Subcutaneous abdominal adipose tissue (tissue), 5 donors: Measurements from ENCODE around the gene SHB.

Experiments used
- H3K27ac ChIP-seq: one replicate; pipeline ENCODE4 v1.7.0; 2013; ENCODE audit warnings: low read depth, mild to moderate bottlenecking, inconsistent platforms, low read length, moderate library complexity
- H3K27me3 ChIP-seq, 5 donors: one replicate each; pipeline ENCODE4 v1.7.0; 2013; ENCODE audit warnings: low read length in 5 of 5, inconsistent platforms in 1 of 5; ENCODE audit not compliant: control insufficient read depth in 5 of 5, insufficient read depth in 4 of 5
- H3K36me3 ChIP-seq, 5 donors: one replicate each; pipeline ENCODE4 v1.7.0; 2013; ENCODE audit warnings: low read length in 5 of 5; ENCODE audit not compliant: control insufficient read depth in 5 of 5, insufficient read depth in 5 of 5
- H3K4me1 ChIP-seq, 5 donors: one replicate each; pipeline ENCODE4 v1.7.0; 2013; ENCODE audit warnings: low read length in 5 of 5, mild to moderate bottlenecking in 3 of 5, moderate library complexity in 1 of 5; ENCODE audit not compliant: control insufficient read depth in 5 of 5, insufficient read depth in 5 of 5
- H3K4me3 ChIP-seq, 5 donors: one replicate each; pipeline ENCODE4 v1.7.0; 2013; ENCODE audit warnings: low read length in 5 of 5, low read depth in 1 of 5
- H3K9ac ChIP-seq, 5 donors: one replicate each; pipeline ENCODE4 v1.7.0; 2013; ENCODE audit warnings: low read length in 5 of 5, mild to moderate bottlenecking in 4 of 5, moderate library complexity in 3 of 5
- H3K9me3 ChIP-seq, 5 donors: one replicate each; pipeline ENCODE4 v1.7.0; 2013; ENCODE audit warnings: low read length in 5 of 5; ENCODE audit not compliant: control insufficient read depth in 5 of 5
- donor health status: healthy.
- donor health status: healthy.
- donor health status: healthy.
- donor health status: healthy.
- donor health status: healthy.

SHB gene

DNA sequence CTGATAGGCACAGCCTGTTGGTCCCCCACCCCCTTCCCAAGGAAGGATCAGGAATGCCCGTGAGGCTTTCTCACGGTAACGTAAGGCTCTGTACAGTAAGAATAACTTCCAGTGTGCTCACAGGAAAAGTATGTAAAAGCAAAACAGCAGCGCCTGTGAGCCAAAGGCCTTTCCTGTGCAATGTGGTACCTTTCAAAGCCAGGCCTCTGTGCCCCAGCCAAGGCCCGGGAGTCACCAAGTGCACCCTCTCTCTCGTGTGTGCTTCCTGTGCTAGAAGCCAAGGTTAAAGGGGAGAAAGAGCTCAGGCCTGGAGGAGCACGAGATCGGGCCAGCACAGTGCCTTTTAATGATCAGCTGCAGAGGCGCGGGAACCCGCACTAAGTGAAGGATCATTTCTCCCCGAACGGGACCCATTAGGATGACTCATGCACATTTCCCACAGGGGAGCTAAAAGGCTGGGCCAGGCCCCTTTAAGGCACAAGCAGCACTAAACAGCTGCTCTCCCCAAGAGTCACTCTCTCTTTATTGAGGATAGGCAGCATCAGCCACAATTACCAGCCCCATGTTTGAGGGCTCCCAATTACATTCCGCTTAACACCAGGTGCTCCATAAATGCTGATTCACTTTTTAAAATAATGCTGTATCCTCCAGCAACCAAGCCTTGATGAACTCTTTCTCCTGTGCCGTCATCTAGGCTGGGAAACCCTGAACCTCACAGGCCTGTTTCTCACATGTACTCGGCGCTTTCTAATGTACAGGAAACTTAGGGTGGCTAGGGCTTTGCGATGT, 42.8 kb downstream of the SHB start:
- no peaks in the 10 kb centered on the region for H3K27me3 ChIP-seq
- H3K9me3 ChIP-seq = no peaks in the 10 kb centered on the region
- no peak overlapping the region for H3K4me3 ChIP-seq
- H3K9ac ChIP-seq = peak overlapping the region in 3 of 5 donors; percentile 20 to 45 (median 38)
- peaks cover 22 to 70% (median 47%) of the 10 kb centered on the region in 5 donors for H3K4me1 ChIP-seq
- peak overlapping the region; percentile 78 for H3K27ac ChIP-seq
- H3K36me3 ChIP-seq = peaks cover 0 to 11% (median 0%) of the 10 kb centered on the region in 5 donors

DNA sequence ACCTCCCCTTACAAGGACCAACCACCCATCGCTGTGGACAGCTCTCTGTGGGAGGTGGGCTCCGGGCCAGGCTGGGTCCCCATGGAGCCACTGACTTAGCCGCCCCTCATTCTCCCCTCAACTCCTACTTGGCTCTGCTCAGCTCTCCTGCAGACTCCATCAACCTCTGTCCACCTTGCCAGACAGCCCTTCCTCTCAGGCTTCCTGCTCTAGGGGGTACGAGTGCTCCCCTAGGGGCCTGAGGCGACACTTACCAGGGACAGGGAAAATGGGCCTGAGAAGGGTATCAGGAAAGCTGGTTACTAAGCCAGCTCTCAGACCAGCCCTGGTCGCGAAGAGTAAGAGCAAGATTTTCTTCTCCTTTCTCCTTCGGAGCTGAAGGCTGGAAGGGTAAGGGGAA, 43.9 kb downstream of the SHB start:
- peak overlapping the region; percentile 78 for H3K27ac ChIP-seq
- no peaks in the 10 kb centered on the region for H3K27me3 ChIP-seq
- H3K9me3 ChIP-seq = no peaks in the 10 kb centered on the region
- H3K9ac ChIP-seq = peak overlapping the region in 1 of 5 donors; percentile 38
- H3K4me3 ChIP-seq = no peak overlapping the region
- H3K36me3 ChIP-seq = peaks cover 0 to 11% (median 0%) of the 10 kb centered on the region in 5 donors
- peaks cover 22 to 70% (median 51%) of the 10 kb centered on the region in 5 donors for H3K4me1 ChIP-seq

DNA sequence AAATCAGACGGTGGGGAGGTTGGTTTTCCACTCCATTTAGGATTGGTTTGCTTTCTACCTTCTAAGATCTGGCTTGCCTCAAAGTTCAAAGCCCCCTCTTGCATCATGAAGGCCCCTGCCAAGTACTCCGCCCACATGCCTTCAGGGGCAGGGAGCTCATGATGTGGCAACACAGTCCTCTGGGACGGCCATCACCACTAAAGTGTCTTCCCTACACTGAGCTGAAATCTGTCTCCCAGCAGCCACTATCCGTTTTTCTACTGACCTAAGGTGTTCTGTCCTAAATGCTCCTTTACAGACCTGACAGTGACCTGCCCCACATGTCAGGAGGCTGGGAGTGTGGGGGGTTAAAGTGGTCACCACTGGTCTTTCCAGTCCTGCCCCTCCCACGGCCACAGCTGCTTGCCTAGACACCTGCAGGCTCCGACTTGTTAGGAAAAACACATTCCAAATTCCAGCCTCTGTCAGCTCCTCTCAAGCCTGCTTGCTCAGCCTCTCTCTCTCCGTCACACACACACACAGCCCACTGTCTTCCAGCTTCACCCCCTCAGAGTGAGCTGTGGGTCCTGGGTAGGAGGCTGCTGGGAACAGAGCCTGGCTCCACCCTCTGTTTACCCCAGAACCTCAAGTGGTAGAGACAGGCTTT, 44.9 kb downstream of the SHB start:
- Histone ChIP-seq H3K4me3 (no peak overlapping the region), H3K9me3 (no peaks in the 10 kb centered on the region), H3K27me3 (no peaks in the 10 kb centered on the region), H3K4me1 (peaks cover 28 to 74% (median 61%) of the 10 kb centered on the region in 5 donors), H3K27ac (peak overlapping the region; percentile 78), H3K36me3 (peaks cover 0 to 11% (median 0%) of the 10 kb centered on the region in 5 donors), H3K9ac (no peak overlapping the region)

DNA sequence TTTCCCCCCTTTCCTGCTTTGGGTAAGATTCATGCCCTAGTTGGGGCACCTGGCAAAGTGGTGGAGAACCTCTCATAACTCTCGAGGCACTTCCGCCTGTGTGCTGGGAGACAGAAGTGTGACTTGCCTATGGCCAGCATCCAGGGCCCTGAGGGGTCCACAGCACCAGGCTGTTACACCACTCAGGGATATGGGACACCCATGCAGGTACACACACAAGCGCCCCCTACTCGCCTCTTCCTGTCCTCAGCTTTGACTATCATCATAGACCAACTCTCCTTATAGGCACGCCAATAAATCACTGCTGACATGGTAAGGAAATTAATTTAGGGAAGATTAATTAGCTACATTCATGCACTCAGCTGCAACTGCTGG, 45.4 kb downstream of the SHB start:
- H3K36me3 ChIP-seq = peaks cover 0 to 11% (median 0%) of the 10 kb centered on the region in 5 donors
- H3K4me3 ChIP-seq = no peak overlapping the region
- H3K9me3 ChIP-seq = no peaks in the 10 kb centered on the region
- H3K27ac ChIP-seq = no peak overlapping the region
- H3K27me3 ChIP-seq = no peaks in the 10 kb centered on the region
- H3K4me1 ChIP-seq = peaks cover 29 to 77% (median 65%) of the 10 kb centered on the region in 5 donors
- H3K9ac ChIP-seq = no peak overlapping the region

DNA sequence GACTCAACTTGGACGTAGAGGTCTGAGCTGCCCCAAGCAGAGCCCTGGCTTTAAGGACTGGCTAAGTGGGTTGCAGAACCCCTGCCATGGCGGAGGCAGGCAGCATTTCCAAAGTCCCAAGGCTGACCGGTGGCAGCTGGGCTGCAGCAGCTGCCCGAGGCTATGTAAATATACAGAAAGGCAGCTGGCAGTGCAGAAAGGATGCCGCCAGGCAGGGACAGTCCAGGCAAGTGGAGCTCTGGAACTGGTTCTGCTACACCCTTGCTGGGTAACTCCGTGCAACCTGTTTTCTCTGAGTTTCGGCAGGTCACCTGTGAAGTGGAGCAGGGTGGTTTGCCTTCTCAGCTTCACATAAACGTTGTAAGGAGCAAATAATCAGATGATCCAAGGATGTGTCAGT, 46.0 kb downstream of the SHB start:
- Histone ChIP-seq H3K4me1 (peaks cover 33 to 77% (median 66%) of the 10 kb centered on the region in 5 donors), H3K9ac (no peak overlapping the region), H3K9me3 (no peaks in the 10 kb centered on the region), H3K27me3 (no peaks in the 10 kb centered on the region), H3K4me3 (no peak overlapping the region), H3K27ac (no peak overlapping the region), H3K36me3 (peaks cover 0 to 11% (median 0%) of the 10 kb centered on the region in 5 donors)

DNA sequence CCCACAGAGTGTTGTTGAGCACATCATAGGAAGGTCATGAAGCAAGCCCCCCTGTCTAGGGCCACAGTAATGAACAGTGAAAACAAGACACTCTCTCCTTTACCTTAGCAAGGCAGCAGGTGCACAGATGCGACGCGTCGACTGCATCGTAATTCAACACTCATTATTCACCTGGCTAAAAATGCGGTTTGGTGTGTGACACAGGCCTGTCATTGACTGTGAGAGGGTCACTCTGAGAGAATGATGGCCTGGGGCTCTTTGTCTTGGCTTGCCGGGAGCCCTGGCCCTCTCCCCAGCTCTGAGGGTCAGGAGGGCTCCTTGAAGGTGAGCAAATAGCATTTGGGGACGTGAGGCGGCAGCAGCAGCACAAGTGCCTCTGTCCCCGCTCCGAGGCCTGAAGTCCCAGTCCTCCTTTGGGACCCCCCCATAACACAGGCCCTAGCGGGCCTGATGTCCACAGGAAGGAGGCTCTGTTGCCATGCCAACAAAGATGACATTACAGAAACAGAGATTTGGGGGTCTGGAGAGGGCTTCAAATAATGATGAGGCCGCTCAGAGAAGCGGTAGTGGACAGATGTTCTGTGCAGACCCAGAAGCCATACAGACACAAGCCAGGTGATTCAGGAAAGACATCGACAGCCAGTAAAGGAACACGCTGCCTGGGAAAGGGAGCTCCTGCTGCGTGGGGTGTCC, 46.7 kb downstream of the SHB start:
- Histone ChIP-seq H3K9me3 (no peaks in the 10 kb centered on the region), H3K4me3 (no peak overlapping the region), H3K27ac (no peak overlapping the region), H3K27me3 (no peaks in the 10 kb centered on the region), H3K4me1 (peaks cover 34 to 77% (median 71%) of the 10 kb centered on the region in 5 donors), H3K36me3 (peaks cover 0 to 11% (median 0%) of the 10 kb centered on the region in 5 donors), H3K9ac (no peak overlapping the region)

DNA sequence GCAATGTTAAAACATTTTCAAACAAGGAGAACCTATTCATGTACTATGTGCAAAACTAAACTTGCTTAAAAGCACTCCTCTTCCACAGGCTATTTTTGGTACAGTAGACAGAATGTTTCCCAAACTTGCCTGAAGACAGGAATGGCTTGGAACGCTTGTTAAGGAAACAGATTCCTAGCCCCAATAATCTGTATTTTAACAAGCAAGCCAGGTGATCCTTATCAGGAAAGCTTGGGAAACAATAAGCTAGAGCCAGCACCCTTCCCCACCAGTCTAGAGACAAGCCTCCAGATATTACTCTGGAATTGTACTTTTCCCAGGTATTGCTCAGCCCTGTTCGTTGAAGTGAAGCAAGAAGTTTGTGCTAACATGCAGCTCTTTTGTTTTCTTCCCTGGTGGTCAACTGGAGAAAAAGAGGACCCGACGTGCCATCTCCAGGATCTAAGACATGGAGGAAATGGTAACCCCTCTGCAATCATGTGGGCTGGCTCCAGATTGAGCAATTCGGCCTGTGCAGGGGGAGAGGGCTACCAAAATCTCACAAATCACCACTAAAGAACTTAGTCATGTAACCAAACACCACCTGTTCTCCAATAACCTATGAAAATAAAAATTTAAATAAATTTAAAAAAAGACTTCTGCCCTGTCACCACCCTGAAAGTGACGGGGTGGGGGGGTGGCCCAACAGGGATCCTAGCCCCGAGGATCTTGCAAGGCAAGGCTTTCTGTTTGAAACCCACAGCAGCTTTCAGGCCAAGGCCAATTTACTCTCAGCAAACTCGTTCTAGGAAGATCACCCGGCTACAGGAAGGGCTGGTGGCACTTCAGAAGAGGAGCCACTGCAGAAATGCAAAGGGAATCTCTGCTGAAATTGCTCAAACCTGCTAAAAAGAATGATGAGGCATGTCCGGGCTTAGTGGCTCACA, 48.6 kb downstream of the SHB start:
- Histone ChIP-seq H3K27ac (no peak overlapping the region), H3K9ac (no peak overlapping the region)

DNA sequence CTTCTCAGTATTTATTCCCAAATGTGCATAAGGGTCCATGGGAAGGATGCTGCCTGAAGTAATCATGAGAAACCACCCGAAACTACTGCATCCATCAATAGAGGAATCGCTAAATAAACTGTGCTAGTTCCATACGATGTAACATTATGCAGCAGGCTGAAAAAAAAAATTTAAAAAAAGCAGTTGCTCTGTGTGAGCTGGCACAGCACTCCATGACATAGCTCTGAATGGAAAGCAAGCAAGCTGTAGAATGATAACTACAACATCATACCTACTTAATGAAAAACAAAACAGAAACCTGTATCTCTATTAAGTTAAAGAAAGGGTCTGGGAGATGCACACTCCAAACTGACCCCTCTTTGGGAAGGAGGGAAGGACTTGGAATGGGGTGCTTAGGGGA, 49.3 kb downstream of the SHB start:
- H3K27ac ChIP-seq = no peak overlapping the region
- no peak overlapping the region for H3K4me3 ChIP-seq
- peaks cover 0 to 11% (median 4%) of the 10 kb centered on the region in 5 donors for H3K36me3 ChIP-seq
- H3K9ac ChIP-seq = peak overlapping the region in 1 of 5 donors; percentile 38
- peaks cover 25 to 76% (median 60%) of the 10 kb centered on the region in 5 donors for H3K4me1 ChIP-seq
- H3K9me3 ChIP-seq = no peaks in the 10 kb centered on the region
- no peaks in the 10 kb centered on the region for H3K27me3 ChIP-seq

More for the DNA sequence above, 48.6 kb downstream of the SHB start:
- Histone ChIP-seq H3K27me3 (no peaks in the 10 kb centered on the region), H3K36me3 (peaks cover 0 to 11% (median 2%) of the 10 kb centered on the region in 5 donors), H3K9me3 (no peaks in the 10 kb centered on the region), H3K4me3 (no peak overlapping the region), H3K4me1 (peaks cover 25 to 77% (median 67%) of the 10 kb centered on the region in 5 donors)

DNA sequence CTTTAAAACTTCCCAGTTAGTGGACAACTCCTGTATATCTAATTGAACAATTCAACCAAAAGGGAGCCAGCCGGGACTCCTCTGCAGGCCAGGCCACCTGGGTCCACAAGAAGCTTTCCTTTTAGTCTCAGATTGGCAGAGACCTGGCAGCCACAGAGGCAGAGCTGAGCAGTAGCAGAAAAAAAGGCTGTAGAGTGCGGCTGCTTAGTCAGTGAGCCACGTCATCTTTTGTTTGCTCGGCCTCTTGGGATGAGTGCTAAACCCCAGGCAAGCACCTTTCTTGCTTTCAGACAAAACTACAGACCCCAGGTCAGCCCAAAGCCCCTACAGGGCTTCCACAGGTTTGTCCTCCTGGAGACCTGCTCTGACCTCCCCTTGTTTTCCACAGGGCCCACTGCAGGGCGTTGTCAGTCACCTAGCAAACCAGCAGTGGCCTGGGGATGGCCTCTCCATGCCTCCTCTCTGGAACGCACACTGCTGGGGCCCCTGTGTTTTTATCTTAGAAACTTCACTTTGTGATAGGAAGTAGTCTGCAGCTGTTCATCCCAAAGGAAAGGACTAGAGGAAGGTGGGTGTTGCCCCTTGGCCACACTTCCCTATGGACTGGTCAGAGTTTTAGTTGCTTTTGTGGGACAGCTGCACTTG, 49.9 kb downstream of the SHB start:
- H3K4me1 ChIP-seq = peaks cover 19 to 70% (median 54%) of the 10 kb centered on the region in 5 donors
- H3K36me3 ChIP-seq = peaks cover 0 to 15% (median 10%) of the 10 kb centered on the region in 5 donors
- H3K9me3 ChIP-seq = no peaks in the 10 kb centered on the region
- no peak overlapping the region for H3K4me3 ChIP-seq
- no peaks in the 10 kb centered on the region for H3K27me3 ChIP-seq
- H3K27ac ChIP-seq = peak overlapping the region; percentile 22
- H3K9ac ChIP-seq = peak overlapping the region in 1 of 5 donors; percentile 38
